ENCODE data around the gene SPP1.

Gene SPP1

GRCh38 chr4:87941537-87942392 is 33.7 kb upstream of the SPP1 start:
- H3K4me3 ChIP-seq (ENCODE audit: control insufficient read depth, low read depth, low read length) = no peak overlapping the region
- no peak for TF ChIP-seq CTCF (conservative IDR thresholded peaks at IDR 0.05; ENCODE audit: control insufficient read depth, insufficient read depth, low read depth, low read length)
- no peak for DNase-seq (ENCODE audit: low read depth)

DNA sequence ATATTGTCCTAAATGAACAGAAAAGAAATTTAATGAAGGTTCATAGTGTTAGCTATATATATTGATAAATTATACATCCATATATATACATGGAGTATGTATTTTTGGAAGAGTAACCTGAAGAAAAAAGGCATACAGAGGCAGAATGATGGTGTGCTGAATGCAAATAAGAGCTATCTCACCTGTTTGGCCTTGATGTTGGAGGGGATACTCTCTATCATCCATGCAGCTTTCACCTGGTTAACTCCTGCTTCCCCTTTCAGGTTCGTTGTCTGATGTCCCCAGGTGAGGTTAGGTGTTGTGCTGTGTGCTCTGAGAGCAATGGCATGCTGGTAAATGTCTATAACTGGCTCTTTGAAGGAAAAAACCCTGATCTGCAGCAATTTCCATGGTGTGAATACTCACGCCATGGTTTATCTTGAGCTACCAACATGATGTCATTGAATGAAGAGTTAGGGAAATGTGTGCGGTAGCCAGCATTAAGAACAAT is 31.8 kb upstream of the SPP1 start:
- H3K4me3 ChIP-seq (ENCODE audit: control insufficient read depth, low read depth, low read length) = no peak overlapping the region
- DNase-seq (ENCODE audit: low read depth) = no peak
- TF ChIP-seq CTCF (conservative IDR thresholded peaks at IDR 0.05; ENCODE audit: control insufficient read depth, insufficient read depth, low read depth, low read length) = no peak

- TF ChIP-seq CTCF (conservative IDR thresholded peaks at IDR 0.05; ENCODE audit: control insufficient read depth, insufficient read depth, low read depth, low read length) = no peak
- no peak for DNase-seq (ENCODE audit: low read depth)
- no peak overlapping the region for H3K4me3 ChIP-seq (ENCODE audit: control insufficient read depth, low read depth, low read length)
These were observed 30.5 kb upstream of the SPP1 start for GRCh38 chr4:87944967-87945366.

GRCh38 chr4:87946766-87947165 is 28.7 kb upstream of the SPP1 start:
- no peak for TF ChIP-seq CTCF (conservative IDR thresholded peaks at IDR 0.05; ENCODE audit: control insufficient read depth, insufficient read depth, low read depth, low read length)
- DNase-seq (ENCODE audit: low read depth) = no peak
- no peak overlapping the region for H3K4me3 ChIP-seq (ENCODE audit: control insufficient read depth, low read depth, low read length)

DNA sequence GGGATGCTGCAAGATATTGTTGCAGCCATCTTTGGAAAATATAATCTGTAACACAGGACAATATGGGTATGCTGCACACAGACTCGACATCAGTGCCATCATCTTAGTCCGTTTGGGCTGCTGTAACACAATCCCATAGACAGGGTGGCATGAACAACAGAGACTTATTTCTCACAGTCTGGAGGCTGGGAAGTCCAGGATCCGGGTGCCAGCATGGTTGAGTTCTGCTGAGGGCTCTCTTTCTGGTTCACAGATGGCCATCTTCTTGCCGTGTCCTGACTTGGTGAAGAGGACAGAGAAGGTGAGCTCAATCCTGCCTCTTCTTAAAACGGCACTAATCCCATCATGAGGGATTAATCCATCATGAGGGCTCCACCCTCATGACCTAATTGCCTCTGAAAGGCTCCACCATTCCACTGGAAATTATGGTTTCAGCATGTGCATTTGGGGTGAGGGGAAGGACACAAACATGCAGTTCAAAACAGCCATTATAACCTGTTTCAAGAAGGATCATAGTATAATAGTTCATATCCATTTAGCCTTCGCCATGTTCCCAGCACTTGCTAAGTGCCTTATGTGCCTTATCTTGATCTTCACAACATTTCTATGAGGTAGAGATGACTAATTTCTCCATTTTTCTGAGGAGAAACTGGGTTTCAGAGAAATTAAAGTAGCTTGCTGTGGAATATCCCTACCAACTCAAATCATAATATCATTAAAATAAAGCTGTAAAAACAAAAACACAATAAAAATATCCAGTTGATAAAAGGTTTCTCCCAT is 27.9 kb upstream of the SPP1 start:
- no peak for DNase-seq (ENCODE audit: low read depth)
- no peak overlapping the region for H3K4me3 ChIP-seq (ENCODE audit: control insufficient read depth, low read depth, low read length)
- no peak for TF ChIP-seq CTCF (conservative IDR thresholded peaks at IDR 0.05; ENCODE audit: control insufficient read depth, insufficient read depth, low read depth, low read length)

- no peak for TF ChIP-seq CTCF (conservative IDR thresholded peaks at IDR 0.05; ENCODE audit: control insufficient read depth, insufficient read depth, low read depth, low read length)
- no peak overlapping the region for H3K4me3 ChIP-seq (ENCODE audit: control insufficient read depth, low read depth, low read length)
- peak; percentile 39 for DNase-seq (ENCODE audit: low read depth)
These were observed 25.6 kb upstream of the SPP1 start for GRCh38 chr4:87949961-87950360.
